Activated T-helper 1 cell treated with Interleukin-2 at 50 U/mL for 16 hours (primary cell): ENCODE results near the gene ONECUT1.
A peak's percentile ranks its signal among the peaks of the same experiment; 100 is the strongest.

Experiments used
- DNase-seq: peaks from one replicate; pipeline ENCODE4 v3.0.0-alpha.2; 2020; ENCODE audit warnings: low read depth

The ONECUT1 gene

DNA sequence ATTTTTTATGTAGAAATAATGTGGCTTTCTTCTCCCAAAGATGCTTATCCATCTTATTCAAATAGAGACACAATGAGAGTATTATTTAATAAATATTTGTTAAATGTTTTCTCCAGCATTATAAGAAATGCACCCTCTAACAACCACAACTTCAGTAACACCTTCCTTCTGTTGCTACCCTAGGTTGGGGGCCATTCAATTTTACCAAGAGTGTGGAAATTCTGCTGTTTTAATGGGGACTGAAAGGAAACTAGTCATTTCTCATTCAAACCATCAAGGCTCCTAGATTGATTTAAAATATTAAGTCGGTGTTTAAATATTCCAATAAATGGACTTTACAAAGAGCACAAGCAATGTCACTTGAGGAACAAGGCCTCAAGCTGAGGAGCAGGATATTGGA, 7.6 kb downstream of the ONECUT1 start:
- DNase-seq: no peak

GRCh38 chr15:52780172-52780980, 9.8 kb downstream of the ONECUT1 start:
- DNase-seq: peak; percentile 30

DNA sequence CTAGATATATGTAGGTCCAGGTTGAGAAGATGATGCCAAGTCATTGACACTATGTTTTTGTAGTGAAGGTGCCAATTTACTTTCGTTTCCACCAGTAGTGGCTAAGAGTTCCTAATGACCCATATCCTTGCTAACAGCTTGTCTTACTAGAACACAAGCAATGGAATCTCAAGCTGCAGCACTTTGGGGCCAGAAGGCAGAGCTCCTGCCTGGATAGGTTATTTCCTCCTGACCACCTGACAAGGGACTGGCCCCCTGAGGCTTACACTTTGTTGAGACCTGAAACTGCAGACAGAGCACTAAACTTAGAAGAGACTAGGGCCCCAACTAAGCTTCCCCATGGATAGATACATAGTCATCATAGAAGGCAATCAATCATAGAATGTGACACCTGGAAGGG, 11.7 kb downstream of the ONECUT1 start:
- no peak for DNase-seq

DNA sequence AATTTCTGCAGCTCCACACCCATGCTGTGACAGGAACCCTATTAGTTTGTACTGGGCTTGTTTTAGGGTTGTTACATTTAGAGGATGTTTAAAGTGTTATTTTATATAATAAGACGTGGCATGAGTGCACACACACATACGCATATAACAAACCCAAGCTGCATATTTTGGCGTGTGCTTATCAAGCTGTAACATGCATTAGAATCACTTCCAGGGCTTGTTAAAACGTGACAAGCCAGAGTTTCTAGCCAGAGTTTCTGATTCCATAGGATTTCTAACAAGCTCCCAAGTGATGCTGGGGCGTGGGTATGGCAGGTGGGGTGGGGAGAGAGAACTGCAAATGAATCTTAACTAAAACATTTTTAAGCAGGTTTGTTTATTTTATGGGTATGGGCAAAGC, 17.4 kb downstream of the ONECUT1 start:
- DNase-seq: no peak

- no peak for DNase-seq
Observed at GRCh38 chr15:52765785-52766184, 24.4 kb downstream of the ONECUT1 start.

GRCh38 chr15:52764731-52765130, 25.4 kb downstream of the ONECUT1 start:
- DNase-seq: no peak

- DNase-seq: no peak
Observed at GRCh38 chr15:52762621-52763020, 27.5 kb downstream of the ONECUT1 start.

- DNase-seq: no peak
Observed at GRCh38 chr15:52760562-52760961, 29.6 kb downstream of the ONECUT1 start.

DNA sequence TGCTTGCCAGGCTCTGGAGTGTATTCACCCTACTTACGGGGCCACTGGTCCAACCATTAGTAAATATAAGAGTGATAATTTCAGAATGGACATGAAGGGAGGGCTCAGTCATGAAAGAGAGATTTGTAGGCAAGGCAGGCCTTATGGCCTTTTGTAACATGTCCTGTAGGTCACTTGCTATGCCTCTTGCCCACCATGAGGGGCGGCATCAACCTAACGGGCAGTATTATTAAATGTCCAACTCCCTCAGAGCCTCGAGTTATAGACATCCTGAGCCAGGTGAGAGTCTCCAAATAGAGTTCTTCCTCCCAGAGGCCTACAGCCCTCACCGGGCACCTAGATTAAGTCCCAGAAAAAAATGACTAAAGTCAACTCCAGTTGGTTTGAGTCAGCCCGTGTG, 30.2 kb downstream of the ONECUT1 start:
- no peak for DNase-seq

GRCh38 chr15:52757496-52757895, 32.6 kb downstream of the ONECUT1 start:
- DNase-seq: no peak

DNA sequence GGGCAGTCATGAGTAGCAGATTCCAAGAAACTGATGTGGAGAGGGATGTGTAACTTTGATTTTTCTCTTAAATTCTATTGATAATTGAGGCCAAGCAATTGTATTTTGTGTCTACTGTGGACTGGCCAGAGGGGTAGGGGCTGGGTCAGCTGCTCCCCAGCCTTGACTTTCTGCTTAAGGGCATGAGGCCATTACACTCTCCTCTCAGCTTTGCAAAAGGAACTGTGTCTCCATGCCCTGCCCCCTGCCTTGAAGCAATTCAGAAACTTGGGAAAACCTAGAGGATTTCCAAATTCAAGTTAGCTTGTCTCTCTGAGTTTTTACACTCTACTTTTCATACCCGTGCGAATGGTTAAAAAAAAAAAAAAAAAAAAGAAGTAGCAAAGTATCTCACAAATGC, 38.6 kb downstream of the ONECUT1 start:
- no peak for DNase-seq

- no peak for DNase-seq
Observed at GRCh38 chr15:52749258-52749657, 40.9 kb downstream of the ONECUT1 start.

DNA sequence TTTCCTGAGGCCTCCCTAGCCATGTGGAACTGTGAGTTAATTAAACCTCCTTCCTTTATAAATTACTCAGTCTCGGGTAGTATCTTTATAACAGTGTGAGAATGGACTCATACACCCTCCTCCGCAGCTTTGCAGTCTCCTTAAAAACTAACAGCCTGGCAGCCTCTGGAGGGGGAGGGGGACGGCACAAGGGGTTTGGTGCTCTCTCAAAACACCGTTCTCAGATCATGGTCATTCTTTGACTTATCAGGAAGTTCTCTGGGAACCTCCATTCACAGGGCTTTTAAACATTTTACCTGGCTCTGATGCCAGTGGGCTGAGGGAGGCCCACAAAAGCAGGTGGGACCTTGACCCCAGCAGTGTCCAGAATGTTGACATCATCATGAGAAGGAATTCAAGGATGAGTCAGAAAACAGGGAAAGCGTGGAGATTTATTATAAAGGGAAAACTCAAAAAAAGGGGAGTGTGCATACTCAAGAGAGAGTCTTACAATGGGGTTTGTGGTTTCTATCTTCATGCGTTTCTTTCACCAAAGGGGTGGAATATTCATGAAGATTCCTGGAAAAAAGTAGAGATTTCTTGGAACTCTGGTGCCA, 43.9 kb downstream of the ONECUT1 start:
- no peak for DNase-seq

DNA sequence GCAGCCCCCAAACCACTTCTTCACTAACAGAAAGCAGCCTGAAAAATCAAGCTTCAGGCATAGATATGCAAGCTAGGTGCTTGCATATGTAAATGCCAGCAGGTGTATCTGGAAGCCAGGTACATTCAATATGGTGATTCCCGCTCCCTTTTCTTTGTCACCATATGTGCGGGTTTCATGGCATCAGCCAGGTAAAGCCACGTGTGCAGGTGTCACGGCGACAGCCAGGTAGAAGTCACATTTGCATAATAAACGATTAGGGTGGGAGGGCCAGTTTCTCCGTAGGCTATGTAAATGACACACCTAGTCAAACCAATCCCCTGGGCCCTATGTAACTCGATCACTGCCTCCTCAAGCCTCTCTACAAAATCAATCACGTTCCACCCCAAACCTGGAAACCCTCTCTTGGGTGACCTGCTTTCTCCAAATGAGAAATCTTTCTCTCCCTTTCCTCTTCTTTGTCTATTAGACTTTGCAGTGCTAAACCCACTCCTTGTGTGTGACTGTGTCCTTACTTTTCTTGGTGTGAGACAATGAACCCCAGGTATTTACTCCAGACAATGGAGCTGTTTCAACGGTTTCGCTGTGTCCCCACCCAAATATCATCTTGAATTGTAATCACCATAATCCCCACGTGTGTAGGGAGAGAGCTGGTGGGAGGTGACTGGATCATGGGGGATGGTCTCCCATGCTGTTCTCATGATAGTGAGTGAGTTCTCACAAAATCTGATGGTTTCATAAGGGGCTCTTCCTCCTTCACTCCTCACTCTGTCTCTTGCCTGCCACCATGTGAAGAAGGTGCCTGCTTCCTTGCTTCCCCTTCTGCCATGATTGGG, 44.6 kb downstream of the ONECUT1 start:
- no peak for DNase-seq

- DNase-seq: no peak
Observed at GRCh38 chr15:52738311-52738710, 51.8 kb downstream of the ONECUT1 start.

DNA sequence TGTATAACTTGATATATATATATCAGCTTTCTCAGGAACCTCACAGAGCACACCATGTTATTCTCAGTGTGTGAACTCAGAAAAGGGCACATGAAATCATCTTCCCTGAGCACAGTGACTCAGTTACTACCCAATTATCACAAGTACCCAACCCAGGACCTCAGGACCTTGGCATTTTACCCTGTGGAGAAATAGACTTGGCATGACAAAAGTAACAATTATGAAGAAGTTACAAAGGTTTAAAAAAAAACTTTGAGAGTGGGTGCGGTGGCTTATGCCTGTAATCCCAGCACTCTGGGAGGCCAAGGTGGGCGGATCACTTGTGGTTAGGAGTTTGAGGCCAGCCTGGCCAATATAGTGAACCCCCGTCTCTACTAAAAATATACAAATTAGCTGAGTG, 52.4 kb downstream of the ONECUT1 start:
- DNase-seq: no peak

GRCh38 chr15:52735231-52736089, 54.7 kb downstream of the ONECUT1 start:
- peak; percentile 41 for DNase-seq

GRCh38 chr15:52734329-52734728, 55.8 kb downstream of the ONECUT1 start:
- DNase-seq: no peak

- no peak for DNase-seq
Observed at GRCh38 chr15:52733696-52734255, 56.4 kb downstream of the ONECUT1 start.

GRCh38 chr15:52733088-52733487, 57.0 kb downstream of the ONECUT1 start:
- DNase-seq: no peak

DNA sequence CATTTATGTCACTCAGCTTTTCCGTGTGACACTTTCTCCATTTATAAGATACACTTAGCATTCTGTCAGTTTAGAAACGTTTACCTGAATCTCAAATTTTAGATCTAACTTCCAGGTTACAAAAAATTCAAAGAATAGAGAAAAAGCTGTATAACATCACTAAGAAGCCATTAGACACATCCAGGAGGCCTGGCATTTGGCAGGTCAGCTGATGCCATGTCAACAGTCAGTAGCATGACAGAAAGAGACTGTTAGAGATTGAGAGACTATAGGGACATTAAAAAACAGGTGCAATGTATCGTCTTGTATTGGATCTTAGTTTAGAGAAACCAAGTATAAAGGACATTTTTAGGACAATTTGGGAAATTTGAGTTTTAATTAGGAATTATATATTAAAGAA, 57.6 kb downstream of the ONECUT1 start:
- DNase-seq: no peak
